H1 (cell line): ENCODE results near the gene TCERG1. TPM values are rescaled to one million over a fixed set of nuclear protein-coding genes. Genes with fewer than 3 reads are reported as not detected.

Source experiments
- CEBPB ChIP-seq: IDR thresholded peaks from 2 replicates; pipeline ENCODE4 v1.6.1; 2012; ENCODE audit warnings: low read depth, low read length
- MAFK ChIP-seq: IDR thresholded peaks from 2 replicates; pipeline ENCODE4 v1.6.1; 2012; ENCODE audit warnings: low read depth, mild to moderate bottlenecking, improper control_type of control experiment, low read length
- polyA plus RNA-seq, 7 experiments: library from polyadenylated mRNA; depleted of rRNA in 3 of 7; stranded (reverse) in 5 of 7; unstranded in 2 of 7; fragments of >200 nt in 5 of 7; fragments of 200-250 nt in 2 of 7; gene quantifications; 1 replicate in 5 of 7; 2 replicates in 1 of 7; 4 replicates in 1 of 7; pipeline versions ENCODE4 v1.2.1 to v1.2.3, GENCODE V29; 2011 to 2013; ENCODE audit warnings: missing spikeins in 2 of 7, mixed read lengths in 2 of 7
- total RNA-seq: library from RNA; stranded (reverse); fragmentation: NEBNext Ultra II Directional; extraction: Animal tissue kit (Norgen Biotek cat#: 25700); gene quantifications from 2 replicates; pipeline ENCODE4 v1.2.1, GENCODE V29; 2021

Gene TCERG1
- total and polyA plus RNA-seq, 2 of the 8 experiments (the other 6 are each of a cell fraction or from before 2014, with no cell fraction given): 105 to 122 TPM

DNA sequence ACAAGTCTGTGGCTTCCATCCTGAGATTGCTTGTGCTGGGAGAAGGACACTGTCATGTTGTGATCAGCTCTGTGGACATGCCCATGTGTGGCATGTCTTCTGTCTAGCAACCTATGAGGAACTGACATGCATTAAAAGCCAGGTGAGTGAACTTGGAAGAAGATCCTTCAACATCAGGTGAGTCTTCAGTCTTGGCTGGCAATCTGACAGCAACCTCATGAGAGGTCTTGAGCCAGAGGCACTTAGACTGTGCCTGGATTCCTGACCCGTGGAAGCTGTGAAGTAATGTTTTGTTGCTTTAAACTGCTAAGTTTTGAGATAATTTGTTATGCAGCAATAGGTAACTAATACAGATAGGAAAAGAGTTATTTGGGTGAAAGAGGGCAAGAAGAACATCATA lies 6.8 kb upstream of the TCERG1 start (continued):
- no peak for TF ChIP-seq MAFK
- TF ChIP-seq CEBPB: no peak
